ENCODE measurements around the gene HES4. TPM values are rescaled to one million over a fixed set of nuclear protein-coding genes. Genes with fewer than 3 reads are reported as not detected.

The HES4 gene, protein sequence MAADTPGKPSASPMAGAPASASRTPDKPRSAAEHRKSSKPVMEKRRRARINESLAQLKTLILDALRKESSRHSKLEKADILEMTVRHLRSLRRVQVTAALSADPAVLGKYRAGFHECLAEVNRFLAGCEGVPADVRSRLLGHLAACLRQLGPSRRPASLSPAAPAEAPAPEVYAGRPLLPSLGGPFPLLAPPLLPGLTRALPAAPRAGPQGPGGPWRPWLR
- polyA plus RNA-seq (2012; rRNA removed), result 4.2 and 4.7 TPM in 2 replicates
- polyA plus RNA-seq (2012; cell fraction: cytosol; rRNA removed), result 0.26 and 0.32 TPM in 2 replicates
- polyA plus RNA-seq (2012; cell fraction: nucleus; rRNA removed), result 43.9 and 52.7 TPM in 2 replicates

DNA sequence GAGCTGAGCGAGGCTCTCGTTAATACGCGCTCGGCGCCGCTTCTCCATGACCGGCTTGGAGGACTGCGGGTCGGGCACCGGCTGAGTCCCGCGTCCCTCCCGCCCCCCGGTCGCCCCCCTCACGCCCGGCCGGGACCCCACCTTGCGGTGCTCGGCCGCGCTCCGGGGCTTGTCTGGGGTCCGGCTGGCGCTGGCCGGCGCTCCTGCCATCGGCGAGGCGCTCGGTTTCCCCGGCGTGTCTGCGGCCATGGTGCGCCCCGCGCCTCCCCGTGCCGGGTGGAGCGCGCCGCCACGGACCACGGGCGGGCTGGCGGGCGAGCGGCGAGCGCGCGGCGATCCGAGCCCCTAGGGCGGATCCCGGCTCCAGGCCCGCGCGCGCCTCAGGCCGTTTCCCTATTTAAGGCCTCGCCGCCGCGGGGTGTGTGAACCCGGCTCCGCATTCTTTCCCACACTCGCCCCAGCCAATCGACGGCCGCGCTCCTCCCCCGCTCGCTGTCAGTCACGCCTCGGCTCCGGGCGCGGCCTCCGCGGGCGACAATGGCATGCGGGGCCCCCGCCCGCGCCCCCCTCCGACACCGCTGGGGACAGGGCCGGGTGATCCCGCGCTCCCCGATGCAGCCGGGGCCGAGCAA lies at the start of gene HES4:
Gene HES4, minus strand, starts transcription at position 373 of the 632 bp plus-strand sequence. Its CDS starts 124 bp downstream, at position 249.
- Histone ChIP-seq H3K9me2 (no peaks in the 10 kb centered on the region), H3K36me3 (replicated peaks in 1 of 2; ENCODE audit: control insufficient read depth in 1 of 2, insufficient read depth in 2 of 2, low read length in 1 of 2) (no peaks in the 10 kb centered on the region), H3K27ac (ENCODE audit: low read depth in 2 of 2, low read length in 1 of 2) (peak within 1 kb of the TSS in 1 of 2 experiments; percentile 39; a peak in 2 of 4 replicates), H3K4me2 (peak within 1 kb of the TSS; percentile 78), H3K79me2 (ENCODE audit: insufficient read depth) (no peaks in the 10 kb centered on the region), H3K9ac (peak within 1 kb of the TSS; percentile 70; the same call in 1 of the 2 replicates), H3K4me3 (ENCODE audit: low read depth in 2 of 2, low read length in 1 of 2) (peak within 1 kb of the TSS; percentile 33 to 37; a peak in 3 of 4 replicates), H3F3A (replicated peaks; ENCODE audit: insufficient read depth) (no peaks in the 10 kb centered on the region), H4K20me1 (ENCODE audit: insufficient read depth) (no peaks in the 10 kb centered on the region), H3K4me1 (ENCODE audit: control insufficient read depth in 1 of 2, insufficient read depth in 2 of 2, low read depth in 1 of 2, low read length in 1 of 2) (peaks cover 0 to 27% of the 10 kb centered on the region in 2 experiments; a peak in 1 of 4 replicates), H3K27me3 (ENCODE audit: insufficient read depth) (peaks cover 12% of the 10 kb centered on the region; the same call in 1 of the 2 replicates), H3K9me3 (no peaks in the 10 kb centered on the region), H2AFZ (ENCODE audit: low read depth) (no peak within 1 kb of the TSS)
- CTCF ChIA-PET, result interaction anchor here (0.9 to 13.2 kb wide), 2 partner anchors 17 to 38 kb away, joined by 3 to 246 read pairs; partner anchors contain the start of gene PERM1
- no CpG with 5 or more reads among the region's 95 CpGs for WGBS (ENCODE audit: low lambda C conversion rate)
- peak; percentile 73 for DNase-seq
- TF ChIP-seq SMC3 (IDR thresholded peaks at IDR 0.05; ENCODE audit: low read depth, low read length) (no peak), RFX5 (IDR thresholded peaks at IDR 0.05; ENCODE audit: low read length) (no peak)
- TF ChIP-seq, protein P1, sequence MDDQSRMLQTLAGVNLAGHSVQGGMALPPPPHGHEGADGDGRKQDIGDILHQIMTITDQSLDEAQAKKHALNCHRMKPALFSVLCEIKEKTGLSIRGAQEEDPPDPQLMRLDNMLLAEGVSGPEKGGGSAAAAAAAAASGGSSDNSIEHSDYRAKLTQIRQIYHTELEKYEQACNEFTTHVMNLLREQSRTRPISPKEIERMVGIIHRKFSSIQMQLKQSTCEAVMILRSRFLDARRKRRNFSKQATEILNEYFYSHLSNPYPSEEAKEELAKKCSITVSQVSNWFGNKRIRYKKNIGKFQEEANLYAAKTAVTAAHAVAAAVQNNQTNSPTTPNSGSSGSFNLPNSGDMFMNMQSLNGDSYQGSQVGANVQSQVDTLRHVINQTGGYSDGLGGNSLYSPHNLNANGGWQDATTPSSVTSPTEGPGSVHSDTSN (IDR thresholded peaks at IDR 0.05), result peak; percentile 85
- TF ChIP-seq, protein P2, sequence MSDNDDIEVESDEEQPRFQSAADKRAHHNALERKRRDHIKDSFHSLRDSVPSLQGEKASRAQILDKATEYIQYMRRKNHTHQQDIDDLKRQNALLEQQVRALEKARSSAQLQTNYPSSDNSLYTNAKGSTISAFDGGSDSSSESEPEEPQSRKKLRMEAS (IDR thresholded peaks at IDR 0.05; ENCODE audit: low read depth), result 0 out of 2 replicates have a peak, but pooled peaks have one; percentile 28
- TF ChIP-seq, protein P3, sequence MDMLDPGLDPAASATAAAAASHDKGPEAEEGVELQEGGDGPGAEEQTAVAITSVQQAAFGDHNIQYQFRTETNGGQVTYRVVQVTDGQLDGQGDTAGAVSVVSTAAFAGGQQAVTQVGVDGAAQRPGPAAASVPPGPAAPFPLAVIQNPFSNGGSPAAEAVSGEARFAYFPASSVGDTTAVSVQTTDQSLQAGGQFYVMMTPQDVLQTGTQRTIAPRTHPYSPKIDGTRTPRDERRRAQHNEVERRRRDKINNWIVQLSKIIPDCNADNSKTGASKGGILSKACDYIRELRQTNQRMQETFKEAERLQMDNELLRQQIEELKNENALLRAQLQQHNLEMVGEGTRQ (IDR thresholded peaks at IDR 0.05; ENCODE audit: borderline replicate concordance, low read depth, low read length), result no peak
- POLR2A ChIA-PET, result no interaction called here

DNA sequence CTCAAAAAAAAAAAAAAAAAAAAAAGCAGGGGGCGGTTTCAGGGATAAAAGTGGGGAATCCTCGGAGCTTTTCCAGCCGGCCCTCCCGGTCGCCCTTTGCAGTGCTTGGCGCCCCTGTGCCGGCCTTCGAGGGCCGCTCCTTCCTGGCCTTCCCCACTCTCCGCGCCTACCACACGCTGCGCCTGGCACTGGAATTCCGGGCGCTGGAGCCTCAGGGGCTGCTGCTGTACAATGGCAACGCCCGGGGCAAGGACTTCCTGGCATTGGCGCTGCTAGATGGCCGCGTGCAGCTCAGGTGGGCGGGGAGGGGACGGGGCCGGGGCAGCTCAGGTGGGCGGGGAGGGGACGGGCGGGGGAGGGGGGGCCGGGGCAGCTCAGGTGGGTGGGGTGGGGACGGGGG lies 48.9 kb upstream of the HES4 start:
- 94% methylated on average over 10 of the region's 28 CpGs for WGBS (ENCODE audit: low lambda C conversion rate)
- ChIA-PET POLR2A (no interaction called here), CTCF (interaction anchor here (1.1 to 1.9 kb wide), 2 partner anchors 14 to 46 kb away, joined by 3 to 6 read pairs; no protein-coding TSS in a partner anchor)
- no peak for TF ChIP-seq FOSL2 (IDR thresholded peaks at IDR 0.05; ENCODE audit: borderline replicate concordance, low read depth)
- TF ChIP-seq SIN3A (IDR thresholded peaks at IDR 0.05; ENCODE audit: borderline replicate concordance, low read depth, low read length), result no peak
- no peak for TF ChIP-seq GATA2 (CRISPR knock-in tag; IDR thresholded peaks at IDR 0.05)
- TF ChIP-seq FOXM1 (IDR thresholded peaks at IDR 0.05; ENCODE audit: low read depth), result no peak
- TF ChIP-seq, protein P4, sequence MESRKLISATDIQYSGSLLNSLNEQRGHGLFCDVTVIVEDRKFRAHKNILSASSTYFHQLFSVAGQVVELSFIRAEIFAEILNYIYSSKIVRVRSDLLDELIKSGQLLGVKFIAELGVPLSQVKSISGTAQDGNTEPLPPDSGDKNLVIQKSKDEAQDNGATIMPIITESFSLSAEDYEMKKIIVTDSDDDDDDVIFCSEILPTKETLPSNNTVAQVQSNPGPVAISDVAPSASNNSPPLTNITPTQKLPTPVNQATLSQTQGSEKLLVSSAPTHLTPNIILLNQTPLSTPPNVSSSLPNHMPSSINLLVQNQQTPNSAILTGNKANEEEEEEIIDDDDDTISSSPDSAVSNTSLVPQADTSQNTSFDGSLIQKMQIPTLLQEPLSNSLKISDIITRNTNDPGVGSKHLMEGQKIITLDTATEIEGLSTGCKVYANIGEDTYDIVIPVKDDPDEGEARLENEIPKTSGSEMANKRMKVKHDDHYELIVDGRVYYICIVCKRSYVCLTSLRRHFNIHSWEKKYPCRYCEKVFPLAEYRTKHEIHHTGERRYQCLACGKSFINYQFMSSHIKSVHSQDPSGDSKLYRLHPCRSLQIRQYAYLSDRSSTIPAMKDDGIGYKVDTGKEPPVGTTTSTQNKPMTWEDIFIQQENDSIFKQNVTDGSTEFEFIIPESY (IDR thresholded peaks at IDR 0.05; ENCODE audit: borderline replicate concordance, low read depth), result no peak
- no peak for TF ChIP-seq FOXJ3 (CRISPR knock-in tag; IDR thresholded peaks at IDR 0.05)
- no peak for TF ChIP-seq RCOR1 (IDR thresholded peaks at IDR 0.05; ENCODE audit: low read length)
- TF ChIP-seq MXI1 (IDR thresholded peaks at IDR 0.05; ENCODE audit: low read depth, low read length), result no peak
- no peak for TF ChIP-seq EP300 (IDR thresholded peaks at IDR 0.05; ENCODE audit: borderline replicate concordance in 1 of 2, low read depth in 1 of 2, low read length in 1 of 2)
- TF ChIP-seq NFIC (IDR thresholded peaks at IDR 0.05; ENCODE audit: borderline replicate concordance), result no peak
- TF ChIP-seq RXRA (IDR thresholded peaks at IDR 0.05; ENCODE audit: borderline replicate concordance, low read depth), result no peak
- no peak for TF ChIP-seq RFX5 (IDR thresholded peaks at IDR 0.05; ENCODE audit: low read length)
- TF ChIP-seq, protein P5, sequence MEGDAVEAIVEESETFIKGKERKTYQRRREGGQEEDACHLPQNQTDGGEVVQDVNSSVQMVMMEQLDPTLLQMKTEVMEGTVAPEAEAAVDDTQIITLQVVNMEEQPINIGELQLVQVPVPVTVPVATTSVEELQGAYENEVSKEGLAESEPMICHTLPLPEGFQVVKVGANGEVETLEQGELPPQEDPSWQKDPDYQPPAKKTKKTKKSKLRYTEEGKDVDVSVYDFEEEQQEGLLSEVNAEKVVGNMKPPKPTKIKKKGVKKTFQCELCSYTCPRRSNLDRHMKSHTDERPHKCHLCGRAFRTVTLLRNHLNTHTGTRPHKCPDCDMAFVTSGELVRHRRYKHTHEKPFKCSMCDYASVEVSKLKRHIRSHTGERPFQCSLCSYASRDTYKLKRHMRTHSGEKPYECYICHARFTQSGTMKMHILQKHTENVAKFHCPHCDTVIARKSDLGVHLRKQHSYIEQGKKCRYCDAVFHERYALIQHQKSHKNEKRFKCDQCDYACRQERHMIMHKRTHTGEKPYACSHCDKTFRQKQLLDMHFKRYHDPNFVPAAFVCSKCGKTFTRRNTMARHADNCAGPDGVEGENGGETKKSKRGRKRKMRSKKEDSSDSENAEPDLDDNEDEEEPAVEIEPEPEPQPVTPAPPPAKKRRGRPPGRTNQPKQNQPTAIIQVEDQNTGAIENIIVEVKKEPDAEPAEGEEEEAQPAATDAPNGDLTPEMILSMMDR (IDR thresholded peaks at IDR 0.05), result no peak
- TF ChIP-seq JUND (IDR thresholded peaks at IDR 0.05), result no peak
- TF ChIP-seq GABPA (IDR thresholded peaks at IDR 0.05; ENCODE audit: low read depth), result no peak

More for the DNA sequence above, 48.9 kb upstream of the HES4 start:
- Histone ChIP-seq H3K27me3 (ENCODE audit: insufficient read depth) (no peaks in the 10 kb centered on the region), H3K9me2 (no peaks in the 10 kb centered on the region), H4K20me1 (ENCODE audit: insufficient read depth) (no peaks in the 10 kb centered on the region), H3K4me3 (ENCODE audit: low read depth in 2 of 2, low read length in 1 of 2) (no peak overlapping the region), H3K9ac (no peak overlapping the region), H3K79me2 (ENCODE audit: insufficient read depth) (no peaks in the 10 kb centered on the region), H3K4me2 (no peak overlapping the region), H3K27ac (ENCODE audit: low read depth in 2 of 2, low read length in 1 of 2) (no peak overlapping the region), H3K4me1 (ENCODE audit: control insufficient read depth in 1 of 2, insufficient read depth in 2 of 2, low read depth in 1 of 2, low read length in 1 of 2) (no peaks in the 10 kb centered on the region), H3K36me3 (replicated peaks in 1 of 2; ENCODE audit: control insufficient read depth in 1 of 2, insufficient read depth in 2 of 2, low read length in 1 of 2) (peaks cover 0 to 25% of the 10 kb centered on the region in 2 experiments), H3F3A (replicated peaks; ENCODE audit: insufficient read depth) (no peaks in the 10 kb centered on the region), H3K9me3 (no peaks in the 10 kb centered on the region), H2AFZ (ENCODE audit: low read depth) (no peak overlapping the region)
- DNase-seq, result no peak
